ENCODE data around the gene BICD2. TPM values are rescaled to one million over a fixed set of nuclear protein-coding genes. Genes with fewer than 3 reads are reported as not detected.

The BICD2 gene
- polyA plus RNA-seq, 1 donor from 2014 or later = 22.4 TPM

GRCh38 chr9:92740969-92741368, 23.7 kb downstream of the BICD2 start:
- no peaks in the 10 kb centered on the region for H4K20me1 ChIP-seq (ENCODE audit: insufficient read depth)
- no peak for TF ChIP-seq TAF1 (IDR thresholded peaks at IDR 0.05; ENCODE audit: low read depth)
- no peak for TF ChIP-seq CTCF (IDR thresholded peaks at IDR 0.05; ENCODE audit: poor library complexity, severe bottlenecking)
- TF ChIP-seq MXI1 (conservative IDR thresholded peaks at IDR 0.05; ENCODE audit: poor library complexity, severe bottlenecking) = no peak
- TF ChIP-seq REST (IDR thresholded peaks at IDR 0.05; ENCODE audit: borderline replicate concordance) = no peak
- TF ChIP-seq EZH2 (IDR thresholded peaks at IDR 0.05; ENCODE audit: borderline replicate concordance, insufficient read depth, low read length, poor library complexity, severe bottlenecking) = no peak
- TF ChIP-seq RAD21 (conservative IDR thresholded peaks at IDR 0.05) = no peak
- no peak for TF ChIP-seq SMC3 (conservative IDR thresholded peaks at IDR 0.05; ENCODE audit: poor library complexity)
- no peak for TF ChIP-seq EP300 (conservative IDR thresholded peaks at IDR 0.05; ENCODE audit: poor library complexity, severe bottlenecking)
- no peak for TF ChIP-seq POLR2AphosphoS5 (IDR thresholded peaks at IDR 0.05)
- no peak overlapping the region for H3K4me3 ChIP-seq (ENCODE audit: low read length)
- no peaks in the 10 kb centered on the region for H3K27me3 ChIP-seq (ENCODE audit: insufficient read depth, low read depth, low read length)
- H3K9ac ChIP-seq (ENCODE audit: low read length) = no peak overlapping the region
- no peak overlapping the region for H3K4me2 ChIP-seq (ENCODE audit: low read length)
- H3K9me2 ChIP-seq (ENCODE audit: insufficient read depth, low read length) = no peaks in the 10 kb centered on the region
- no peaks in the 10 kb centered on the region for H3K36me3 ChIP-seq (ENCODE audit: insufficient read depth, low read length)
- H3F3A ChIP-seq (ENCODE audit: insufficient read depth, low read length, poor library complexity, severe bottlenecking) = no peaks in the 10 kb centered on the region
- no peak overlapping the region for H3K27ac ChIP-seq (ENCODE audit: low read length)
- no peaks in the 10 kb centered on the region for H3K9me3 ChIP-seq (ENCODE audit: low read length)
- no peak overlapping the region for H2AFZ ChIP-seq (ENCODE audit: low read depth, low read length)
- peaks cover 53% of the 10 kb centered on the region for H3K79me2 ChIP-seq (replicated peaks; ENCODE audit: insufficient read depth, low read length)

DNA sequence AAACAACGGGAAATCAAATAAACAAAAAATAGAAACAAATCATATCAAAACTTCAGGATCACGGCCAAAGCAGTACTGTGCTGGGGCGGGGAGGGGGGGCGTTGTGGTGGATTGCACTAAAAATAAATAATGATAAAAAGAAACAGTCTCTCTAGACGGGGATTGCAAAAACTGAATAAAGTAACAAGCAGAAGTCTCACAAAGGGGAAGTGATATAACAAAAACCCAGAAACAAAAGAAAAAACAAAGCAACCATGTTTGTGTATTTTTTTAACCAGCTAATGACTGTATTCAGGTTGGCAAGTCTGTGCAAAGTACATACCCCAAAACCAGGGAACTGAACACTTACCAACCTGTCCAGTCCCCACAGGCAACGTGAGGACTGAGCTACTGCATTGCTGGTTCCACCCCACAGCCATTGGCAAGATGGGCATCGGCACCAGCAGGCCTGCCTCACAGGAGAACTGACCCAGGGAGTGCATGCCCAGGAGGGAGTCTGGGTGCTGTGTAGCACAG, 24.1 kb downstream of the BICD2 start:
- H3K27me3 ChIP-seq (ENCODE audit: insufficient read depth, low read depth, low read length) = no peaks in the 10 kb centered on the region
- no peaks in the 10 kb centered on the region for H4K20me1 ChIP-seq (ENCODE audit: insufficient read depth)
- no peaks in the 10 kb centered on the region for H3K36me3 ChIP-seq (ENCODE audit: insufficient read depth, low read length)
- peaks cover 51% of the 10 kb centered on the region for H3K79me2 ChIP-seq (replicated peaks; ENCODE audit: insufficient read depth, low read length)
- H3K4me3 ChIP-seq (ENCODE audit: low read length) = no peak overlapping the region
- no peak overlapping the region for H2AFZ ChIP-seq (ENCODE audit: low read depth, low read length)
- no peak overlapping the region for H3K9ac ChIP-seq (ENCODE audit: low read length)
- no peak overlapping the region for H3K4me2 ChIP-seq (ENCODE audit: low read length)
- no peaks in the 10 kb centered on the region for H3K9me3 ChIP-seq (ENCODE audit: low read length)
- H3K27ac ChIP-seq (ENCODE audit: low read length) = no peak overlapping the region
- H3K9me2 ChIP-seq (ENCODE audit: insufficient read depth, low read length) = no peaks in the 10 kb centered on the region
- TF ChIP-seq EP300 (conservative IDR thresholded peaks at IDR 0.05; ENCODE audit: poor library complexity, severe bottlenecking) = no peak
- no peaks in the 10 kb centered on the region for H3F3A ChIP-seq (ENCODE audit: insufficient read depth, low read length, poor library complexity, severe bottlenecking)

DNA sequence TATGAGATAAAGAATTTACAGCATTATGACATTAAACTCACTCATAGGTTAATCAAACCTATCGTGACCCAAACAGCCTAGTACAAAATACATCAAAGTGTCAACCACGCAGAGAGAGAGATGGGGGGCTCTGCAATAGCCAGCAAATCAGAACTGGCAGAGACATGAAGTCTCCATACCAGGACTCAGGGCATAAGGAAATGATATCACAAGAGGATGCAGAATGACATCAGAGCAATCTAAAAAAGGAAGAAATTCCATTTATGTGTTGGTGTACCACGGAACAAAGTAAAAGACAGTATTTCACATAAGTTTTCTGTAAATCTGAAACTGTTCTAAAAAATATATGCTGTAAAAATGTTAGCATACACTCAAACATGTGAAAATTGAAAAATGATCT, 24.6 kb downstream of the BICD2 start:
- H3K9me3 ChIP-seq (ENCODE audit: low read length) = no peaks in the 10 kb centered on the region
- H4K20me1 ChIP-seq (ENCODE audit: insufficient read depth) = no peaks in the 10 kb centered on the region
- peaks cover 48% of the 10 kb centered on the region for H3K79me2 ChIP-seq (replicated peaks; ENCODE audit: insufficient read depth, low read length)
- H3K27me3 ChIP-seq (ENCODE audit: insufficient read depth, low read depth, low read length) = no peaks in the 10 kb centered on the region
- TF ChIP-seq CTCF (IDR thresholded peaks at IDR 0.05; ENCODE audit: poor library complexity, severe bottlenecking) (no peak), EZH2 (IDR thresholded peaks at IDR 0.05; ENCODE audit: borderline replicate concordance, insufficient read depth, low read length, poor library complexity, severe bottlenecking) (no peak), RAD21 (conservative IDR thresholded peaks at IDR 0.05) (no peak), EP300 (conservative IDR thresholded peaks at IDR 0.05; ENCODE audit: poor library complexity, severe bottlenecking) (no peak), POLR2AphosphoS5 (IDR thresholded peaks at IDR 0.05) (no peak), REST (IDR thresholded peaks at IDR 0.05; ENCODE audit: borderline replicate concordance) (no peak), TAF1 (IDR thresholded peaks at IDR 0.05; ENCODE audit: low read depth) (no peak), SMC3 (conservative IDR thresholded peaks at IDR 0.05; ENCODE audit: poor library complexity) (no peak), MXI1 (conservative IDR thresholded peaks at IDR 0.05; ENCODE audit: poor library complexity, severe bottlenecking) (no peak)
- no peak overlapping the region for H3K9ac ChIP-seq (ENCODE audit: low read length)
- no peaks in the 10 kb centered on the region for H3K36me3 ChIP-seq (ENCODE audit: insufficient read depth, low read length)
- H2AFZ ChIP-seq (ENCODE audit: low read depth, low read length) = no peak overlapping the region
- H3K9me2 ChIP-seq (ENCODE audit: insufficient read depth, low read length) = no peaks in the 10 kb centered on the region
- no peak overlapping the region for H3K27ac ChIP-seq (ENCODE audit: low read length)
- no peaks in the 10 kb centered on the region for H3F3A ChIP-seq (ENCODE audit: insufficient read depth, low read length, poor library complexity, severe bottlenecking)
- no peak overlapping the region for H3K4me2 ChIP-seq (ENCODE audit: low read length)
- no peak overlapping the region for H3K4me3 ChIP-seq (ENCODE audit: low read length)

All from neural cell (in vitro differentiated cells).